Activated CD8-positive, alpha-beta memory T cell treated with anti-CD3 and anti-CD28 coated beads for 24 hours (primary cell): ENCODE measurements around the gene FRAT1.

ENCODE experiments used
- DNase-seq: peaks from one replicate; pipeline ENCODE4 v3.0.0-alpha.2; 2020

FRAT1 gene, protein sequence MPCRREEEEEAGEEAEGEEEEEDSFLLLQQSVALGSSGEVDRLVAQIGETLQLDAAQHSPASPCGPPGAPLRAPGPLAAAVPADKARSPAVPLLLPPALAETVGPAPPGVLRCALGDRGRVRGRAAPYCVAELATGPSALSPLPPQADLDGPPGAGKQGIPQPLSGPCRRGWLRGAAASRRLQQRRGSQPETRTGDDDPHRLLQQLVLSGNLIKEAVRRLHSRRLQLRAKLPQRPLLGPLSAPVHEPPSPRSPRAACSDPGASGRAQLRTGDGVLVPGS

DNA sequence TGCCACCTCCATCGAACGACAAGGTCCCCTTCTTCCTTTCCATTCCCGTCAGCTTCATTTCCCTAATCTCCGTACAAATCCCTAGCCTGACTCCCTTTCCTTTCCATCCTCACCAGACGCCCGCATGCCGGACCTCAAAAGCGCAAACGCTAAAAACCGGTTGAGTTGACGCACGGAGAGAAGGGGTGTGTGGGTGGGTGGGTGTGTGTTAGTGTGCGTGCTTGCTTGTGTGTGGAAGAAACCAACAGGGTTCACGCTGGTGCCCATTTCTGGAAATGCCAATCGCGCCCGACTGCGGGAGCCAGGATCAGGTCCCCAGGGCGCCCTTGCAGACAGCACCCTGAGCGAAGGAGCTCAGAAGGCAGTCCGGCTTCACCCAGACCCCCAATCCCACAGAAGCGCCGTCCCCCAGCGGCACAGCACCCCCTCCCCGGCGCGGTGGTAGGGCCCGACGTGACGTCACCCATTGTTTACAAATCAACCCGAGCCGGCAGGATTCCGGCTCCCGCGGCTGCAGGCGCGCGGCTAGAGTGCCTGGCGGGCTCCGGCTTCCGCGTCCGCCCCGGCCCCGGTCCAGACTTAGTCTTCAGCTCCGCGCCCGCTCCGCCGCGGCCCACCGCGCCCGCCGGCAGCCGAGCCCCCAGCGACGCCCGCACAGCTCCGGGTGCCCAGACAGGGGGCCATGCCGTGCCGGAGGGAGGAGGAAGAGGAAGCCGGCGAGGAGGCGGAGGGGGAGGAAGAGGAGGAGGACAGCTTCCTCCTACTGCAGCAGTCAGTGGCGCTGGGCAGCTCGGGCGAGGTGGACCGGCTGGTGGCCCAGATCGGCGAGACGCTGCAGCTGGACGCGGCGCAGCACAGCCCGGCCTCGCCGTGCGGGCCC lies at the start of gene FRAT1:
Gene FRAT1, plus strand, starts transcription at position 500 of the 880 bp plus-strand sequence. Its CDS starts 183 bp downstream, at position 683.
- peak; percentile 98 for DNase-seq

DNA sequence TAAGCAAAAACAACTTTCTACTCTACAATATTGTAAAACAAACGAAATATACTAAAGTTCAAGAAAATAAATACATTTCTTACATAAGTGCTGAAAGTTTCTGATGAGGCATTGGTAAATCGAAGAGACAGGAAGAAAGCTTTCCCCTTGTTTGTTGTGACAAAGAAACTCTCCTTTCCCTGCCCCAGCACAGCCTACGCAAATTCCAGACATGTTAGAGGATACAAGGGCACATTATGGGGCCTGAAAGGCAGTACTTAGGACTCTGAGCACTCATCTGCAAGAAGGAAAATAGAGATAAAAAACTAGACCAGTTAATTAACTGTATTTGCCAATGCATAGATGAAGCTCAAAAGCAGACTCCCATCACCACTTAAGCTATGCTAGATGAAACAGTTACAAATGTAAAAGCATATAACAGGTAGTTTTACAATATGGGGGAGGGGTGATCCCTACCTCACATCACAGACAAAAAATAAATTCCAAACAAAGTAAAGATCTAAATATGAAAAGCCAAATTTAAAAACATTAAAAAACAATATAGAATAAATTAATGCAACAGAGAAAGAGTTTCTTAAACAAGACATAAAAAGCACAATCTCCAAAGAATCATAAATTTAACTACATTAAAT lies 48.4 kb upstream of the FRAT1 start:
- DNase-seq = no peak

DNA sequence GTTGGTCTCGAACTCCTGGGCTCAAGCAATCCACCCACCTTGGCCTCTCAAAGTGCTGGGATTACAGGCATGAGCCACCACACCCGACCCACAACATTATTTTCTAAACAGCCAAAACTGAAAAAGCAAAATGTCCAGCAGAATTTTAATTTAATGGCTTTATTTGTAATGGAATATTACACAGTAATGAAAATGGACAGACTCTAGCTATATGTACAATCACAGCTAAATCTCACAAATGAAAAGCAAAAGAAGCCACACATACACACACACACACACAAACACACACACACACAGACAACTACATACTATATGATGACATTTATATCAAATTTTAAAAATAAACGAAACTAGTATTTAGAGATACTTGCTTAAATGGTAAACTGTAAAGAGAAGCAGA lies 45.4 kb upstream of the FRAT1 start:
- DNase-seq = no peak

DNA sequence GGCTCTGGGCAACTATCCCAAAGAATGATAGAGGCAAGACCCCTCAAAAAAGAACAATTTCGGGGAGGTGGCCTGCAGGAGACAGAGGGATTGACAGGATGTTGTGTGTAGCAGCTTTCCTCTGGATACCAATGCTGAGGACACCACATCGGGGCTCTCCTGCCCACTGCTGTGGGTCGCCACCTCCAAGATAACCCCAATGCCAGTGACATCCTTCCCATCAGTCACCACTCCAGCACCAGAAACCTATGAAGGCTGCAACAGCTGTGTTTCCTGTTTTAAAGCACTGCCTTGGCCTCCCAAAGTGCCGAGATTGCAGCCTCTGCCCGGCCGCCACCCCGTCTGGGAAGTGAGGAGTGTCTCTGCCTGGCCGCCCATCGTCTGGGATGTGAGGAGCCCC lies 44.2 kb upstream of the FRAT1 start:
- DNase-seq = no peak

DNA sequence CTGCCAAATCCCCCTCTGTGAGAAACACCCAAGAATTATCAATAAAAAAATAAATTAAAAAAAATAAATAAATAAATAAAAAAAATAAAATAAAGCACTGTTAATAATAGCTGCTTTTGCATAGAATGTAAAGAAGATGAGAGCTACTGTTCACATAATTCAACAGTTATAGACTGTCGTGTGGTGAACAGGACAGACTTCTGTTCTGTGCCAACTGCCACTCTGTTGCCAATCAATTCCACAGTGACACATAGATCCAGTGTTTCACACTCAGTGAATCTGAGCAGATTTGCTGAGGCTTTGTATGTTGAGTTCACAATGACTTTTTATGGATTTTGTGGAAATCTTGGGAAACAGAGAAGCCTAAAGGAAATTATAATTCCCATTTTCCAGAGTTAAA lies 41.5 kb upstream of the FRAT1 start:
- DNase-seq = no peak

DNA sequence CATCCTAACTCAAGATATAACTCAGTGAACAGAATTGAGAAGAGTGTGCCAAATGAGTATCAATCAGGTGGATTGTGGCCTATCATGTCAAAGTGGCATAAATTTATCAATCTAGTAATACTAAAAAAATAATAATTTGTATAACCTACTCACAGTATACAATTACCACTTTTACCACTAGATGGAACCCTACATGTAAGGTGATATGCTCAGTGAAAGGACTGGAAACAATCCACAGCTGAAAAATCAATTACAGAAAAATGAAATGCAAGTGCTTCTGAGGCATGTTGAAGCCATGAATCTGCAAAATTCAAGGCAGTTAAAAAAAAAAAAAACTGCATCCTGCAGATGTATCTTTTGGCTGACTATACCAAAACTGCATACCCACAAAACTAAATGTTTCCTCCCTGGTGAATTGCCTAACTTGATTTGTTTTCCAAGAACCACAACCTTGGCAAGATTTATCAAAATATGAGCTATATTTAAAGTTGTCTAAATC lies 40.5 kb upstream of the FRAT1 start:
- no peak for DNase-seq

DNA sequence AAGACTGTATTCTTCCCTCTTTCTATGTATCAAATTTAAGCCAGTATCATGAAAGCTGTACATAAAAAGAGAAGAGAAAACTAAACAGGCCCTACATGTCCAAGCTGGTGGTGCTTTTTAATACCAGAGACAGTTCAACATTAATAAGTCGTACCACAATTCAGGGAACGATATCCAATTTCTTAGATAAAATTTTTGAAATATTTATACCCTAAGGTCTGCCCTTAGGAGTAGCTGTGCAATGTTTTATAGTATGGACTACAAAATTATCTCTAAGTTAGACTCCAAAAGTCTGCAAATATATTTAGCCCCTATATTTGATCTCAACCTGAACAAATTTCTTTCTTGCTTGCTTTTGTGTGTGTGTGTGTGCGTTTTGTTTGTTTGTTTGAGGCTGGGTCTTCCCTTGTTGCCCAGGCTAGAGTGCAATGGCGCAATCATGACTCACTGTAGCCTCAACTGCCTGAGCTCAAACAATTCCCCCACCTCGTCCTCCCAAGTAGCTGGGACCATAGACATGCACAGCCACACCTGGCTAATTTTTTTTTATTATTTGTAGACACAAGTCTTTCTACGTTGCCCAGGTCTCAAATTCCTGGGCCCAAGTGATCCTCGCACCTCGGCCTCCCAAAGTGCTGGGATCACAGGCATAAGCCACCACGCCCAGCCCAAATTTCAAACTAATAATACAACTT lies 39.8 kb upstream of the FRAT1 start:
- no peak for DNase-seq

DNA sequence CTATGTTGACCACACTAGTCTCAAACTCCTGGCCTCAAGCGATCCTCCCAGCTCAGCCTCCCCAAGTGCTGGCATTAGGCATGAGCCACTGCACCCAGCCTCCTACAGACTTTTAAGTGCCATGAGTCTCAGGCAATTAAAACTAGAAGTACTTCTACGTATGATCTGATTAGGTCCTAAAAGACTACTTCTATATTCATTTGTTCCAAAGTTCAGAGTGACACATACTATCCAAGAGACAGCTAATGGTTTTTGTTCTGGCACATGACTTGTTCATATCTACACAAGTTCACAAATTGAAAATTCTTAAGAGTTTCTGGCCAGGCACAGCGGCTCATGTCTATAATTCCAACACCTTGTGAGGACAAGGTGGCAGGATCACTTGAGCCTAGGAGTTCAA lies 38.3 kb upstream of the FRAT1 start:
- DNase-seq = no peak

DNA sequence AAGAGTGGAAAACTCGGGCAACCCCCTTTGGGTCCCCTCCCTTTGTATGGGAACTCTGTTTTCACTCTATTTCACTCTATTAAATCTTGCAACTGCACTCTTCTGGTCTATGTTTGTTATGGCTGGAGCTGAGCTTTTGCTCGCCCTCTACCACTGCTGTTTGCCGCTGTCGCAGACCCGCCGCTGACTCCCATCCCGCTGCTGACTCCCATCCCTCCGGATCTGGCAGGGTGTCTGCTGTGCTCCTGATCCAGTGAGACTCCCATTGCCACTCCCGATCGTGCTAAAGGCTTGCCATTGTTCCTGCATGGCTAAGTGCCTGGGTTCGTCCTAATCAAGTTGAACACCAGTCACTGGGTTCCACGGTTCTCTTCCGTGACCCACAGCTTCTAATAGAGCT lies 29.0 kb upstream of the FRAT1 start:
- DNase-seq = peak; percentile 30

DNA sequence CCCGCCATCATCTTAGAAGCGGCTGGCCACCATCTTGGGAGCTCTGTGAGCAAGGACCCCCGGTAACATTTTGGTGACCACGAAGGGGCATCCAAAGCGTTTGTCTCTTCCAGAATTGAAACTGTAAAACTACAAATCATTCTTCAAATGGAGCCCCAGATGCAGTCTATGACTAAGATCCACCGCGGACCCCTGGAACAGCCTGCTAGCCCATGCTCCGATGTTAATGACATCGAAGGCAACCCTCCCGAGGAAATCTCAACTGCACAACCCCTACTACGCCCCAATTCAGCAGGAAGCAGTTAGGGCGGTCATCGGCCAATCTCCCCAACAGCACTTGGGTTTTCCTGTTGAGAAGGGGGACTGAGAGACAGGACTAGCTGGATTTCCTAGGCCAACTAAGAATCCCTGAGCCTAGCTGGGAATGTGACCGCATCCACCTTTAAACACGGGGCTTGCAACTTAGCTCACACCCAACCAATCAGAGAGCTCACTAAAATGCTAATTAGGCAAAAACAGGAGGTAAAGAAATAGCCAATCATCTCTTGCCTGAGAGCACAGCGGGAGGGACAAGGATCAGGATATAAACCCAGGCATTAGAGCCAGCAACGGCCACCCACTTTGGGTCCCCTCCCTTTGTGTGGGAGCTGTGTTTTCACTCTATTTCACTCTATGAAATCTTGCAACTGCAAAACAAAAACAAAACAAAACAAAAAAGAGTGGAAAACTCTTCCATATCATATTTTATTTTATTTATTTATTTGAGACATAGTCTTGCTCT lies 28.3 kb upstream of the FRAT1 start:
- peak; percentile 40 for DNase-seq

DNA sequence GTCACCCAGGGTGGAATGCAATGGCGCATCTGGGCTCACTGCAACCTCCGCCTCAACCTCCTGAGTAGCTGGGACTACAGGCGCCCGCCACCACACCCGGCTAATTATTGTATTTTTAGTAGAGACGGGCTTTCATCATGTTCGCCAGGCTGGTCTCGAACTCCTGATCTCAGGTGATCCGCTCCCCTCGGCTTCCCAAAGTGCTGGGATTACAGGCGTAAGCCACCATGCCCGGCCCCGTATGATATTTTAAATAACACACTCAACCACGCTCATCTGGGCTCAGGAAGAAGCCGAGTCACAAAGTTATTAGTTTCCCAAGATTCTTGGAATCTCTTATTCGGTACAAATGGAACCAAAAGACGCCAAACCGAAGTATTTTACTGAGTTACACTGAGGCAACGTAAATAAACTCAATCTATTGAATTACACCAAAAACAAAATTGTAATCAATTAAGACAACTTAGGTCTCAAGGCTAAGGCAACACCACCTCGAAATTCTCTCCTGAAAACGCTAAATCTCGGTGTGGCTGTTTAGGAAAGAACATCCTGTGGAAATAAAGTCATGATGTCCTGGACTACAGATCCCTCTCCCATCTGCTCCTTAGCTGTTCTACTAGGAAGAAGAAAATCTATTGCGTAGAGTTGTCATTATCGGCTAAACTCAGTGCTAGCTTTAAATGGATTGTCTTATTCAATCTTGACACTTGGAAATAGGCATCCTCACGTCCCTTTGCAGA lies 27.5 kb upstream of the FRAT1 start:
- DNase-seq = peak; percentile 44

DNA sequence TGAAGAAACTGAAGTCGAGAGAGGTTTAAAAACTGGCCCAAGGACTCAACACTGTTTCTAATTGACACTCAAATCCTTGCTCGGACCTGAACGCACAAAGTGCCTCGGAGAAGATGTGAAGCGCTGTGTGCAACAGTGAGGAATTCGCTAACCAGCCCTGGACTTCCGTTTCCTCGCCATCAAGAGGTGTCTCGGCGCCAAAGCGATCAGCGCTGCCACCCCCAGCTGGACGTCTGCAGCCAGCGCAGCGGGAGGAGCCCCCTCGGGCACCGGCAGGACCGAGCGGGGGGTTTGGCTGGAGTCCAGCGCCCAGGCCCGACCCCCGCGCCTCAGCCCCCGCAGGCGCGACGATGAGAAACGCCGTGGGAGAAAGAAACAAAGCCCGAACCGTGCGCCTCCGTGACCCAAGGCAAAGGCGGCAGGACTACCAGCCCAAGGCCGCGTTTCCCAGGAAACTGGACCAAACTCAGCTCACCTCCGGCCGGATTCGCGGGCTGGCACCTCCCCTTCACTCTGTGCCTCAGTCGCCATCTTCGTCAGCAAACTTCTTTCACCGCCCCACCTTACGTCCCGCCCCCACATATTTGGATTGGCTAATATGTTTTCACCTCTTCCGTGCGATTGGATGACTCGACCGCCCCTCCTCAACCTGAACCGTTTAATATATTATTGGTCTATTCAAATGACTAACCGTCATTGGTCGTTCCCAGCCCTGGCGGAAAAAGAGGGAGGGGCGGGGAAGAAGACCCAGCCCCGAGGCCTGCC lies 26.8 kb upstream of the FRAT1 start, which contains the start of gene ARHGAP19:
Gene ARHGAP19, minus strand, starts transcription at position 541 of the 765 bp plus-strand sequence. Its CDS starts 10 bp downstream, at position 531.
- peak; percentile 90 for DNase-seq

DNA sequence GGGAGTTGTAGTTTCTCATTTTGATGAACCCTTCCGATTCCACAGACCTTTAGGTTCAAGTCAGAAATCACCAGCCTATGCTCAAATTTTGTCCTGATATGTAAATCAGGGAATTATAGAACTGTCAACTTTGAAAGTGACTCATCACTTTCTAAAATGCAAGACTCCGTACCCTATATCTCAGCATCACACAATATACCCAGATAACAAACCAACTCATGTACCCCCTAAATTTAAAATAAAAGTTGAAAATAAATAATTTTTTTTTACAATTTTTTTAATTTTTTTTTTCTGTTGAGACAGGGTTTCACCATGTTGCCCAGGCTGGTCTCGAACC lies 26.2 kb upstream of the FRAT1 start:
- DNase-seq = no peak

DNA sequence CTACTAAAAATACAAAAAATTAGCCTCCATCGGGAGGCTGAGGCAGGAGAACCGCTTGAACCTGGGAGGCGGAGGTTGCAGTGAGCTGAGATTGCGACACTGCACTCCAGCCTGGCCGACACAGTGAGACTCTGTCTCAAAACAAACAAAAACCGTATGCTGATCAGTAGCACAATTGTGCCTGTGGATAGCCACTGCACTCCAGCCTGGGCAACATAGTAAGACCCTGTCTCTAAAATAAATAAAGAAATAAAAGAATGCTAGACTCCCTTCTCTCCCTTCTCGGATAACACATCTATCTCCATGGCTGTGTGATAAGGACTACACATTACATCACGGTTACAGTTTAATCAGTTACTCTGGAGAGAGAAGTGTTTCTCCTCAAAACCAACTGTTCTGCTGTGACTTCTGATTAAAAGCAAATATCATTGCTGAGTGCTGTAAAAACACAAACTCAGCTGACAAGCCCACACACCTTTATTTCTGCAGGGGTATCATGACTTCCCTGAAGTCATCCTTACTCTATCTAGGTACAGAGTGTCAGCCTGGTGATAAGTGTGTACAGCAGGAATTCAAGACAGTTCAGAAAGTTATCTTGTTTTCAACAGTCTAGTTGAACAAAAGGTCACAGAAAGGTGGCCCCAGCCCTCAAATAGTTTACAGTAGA lies 21.4 kb upstream of the FRAT1 start:
- DNase-seq = no peak

DNA sequence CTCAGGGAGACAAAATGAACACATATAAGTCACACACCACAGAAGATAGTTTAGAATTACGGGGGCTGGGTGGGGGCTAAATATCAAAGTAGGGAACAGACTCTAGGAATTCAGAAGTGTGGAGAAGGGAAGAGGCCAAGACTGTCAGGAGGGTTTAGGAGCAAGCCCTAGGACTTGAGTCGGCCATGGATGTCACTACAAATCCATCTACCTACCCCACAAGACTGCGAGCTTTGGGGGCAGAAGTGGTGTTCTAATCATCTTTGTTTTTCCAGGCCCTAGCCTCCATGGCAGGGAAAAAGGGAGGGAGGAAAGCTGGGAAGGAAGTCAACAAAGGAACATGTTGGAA lies 20.9 kb upstream of the FRAT1 start:
- no peak for DNase-seq

DNA sequence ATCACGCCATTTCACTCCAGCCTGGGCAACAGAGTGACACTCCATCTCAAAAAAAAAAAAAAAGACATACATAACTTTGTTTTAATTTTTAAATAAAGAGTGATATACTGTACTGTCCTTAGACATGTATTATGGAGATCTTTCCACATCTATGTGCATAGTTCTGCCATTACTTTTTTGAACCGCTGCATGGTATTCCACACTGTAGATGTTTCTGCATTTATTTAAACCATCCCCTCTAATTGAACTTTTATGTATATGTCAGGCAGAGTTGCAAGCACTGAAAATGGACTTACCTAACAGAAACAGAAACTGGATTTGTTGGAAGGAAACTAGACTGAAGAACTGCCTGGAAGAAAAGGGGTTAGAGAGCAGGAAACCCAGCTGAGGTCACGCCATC lies 18.1 kb upstream of the FRAT1 start:
- DNase-seq = no peak

DNA sequence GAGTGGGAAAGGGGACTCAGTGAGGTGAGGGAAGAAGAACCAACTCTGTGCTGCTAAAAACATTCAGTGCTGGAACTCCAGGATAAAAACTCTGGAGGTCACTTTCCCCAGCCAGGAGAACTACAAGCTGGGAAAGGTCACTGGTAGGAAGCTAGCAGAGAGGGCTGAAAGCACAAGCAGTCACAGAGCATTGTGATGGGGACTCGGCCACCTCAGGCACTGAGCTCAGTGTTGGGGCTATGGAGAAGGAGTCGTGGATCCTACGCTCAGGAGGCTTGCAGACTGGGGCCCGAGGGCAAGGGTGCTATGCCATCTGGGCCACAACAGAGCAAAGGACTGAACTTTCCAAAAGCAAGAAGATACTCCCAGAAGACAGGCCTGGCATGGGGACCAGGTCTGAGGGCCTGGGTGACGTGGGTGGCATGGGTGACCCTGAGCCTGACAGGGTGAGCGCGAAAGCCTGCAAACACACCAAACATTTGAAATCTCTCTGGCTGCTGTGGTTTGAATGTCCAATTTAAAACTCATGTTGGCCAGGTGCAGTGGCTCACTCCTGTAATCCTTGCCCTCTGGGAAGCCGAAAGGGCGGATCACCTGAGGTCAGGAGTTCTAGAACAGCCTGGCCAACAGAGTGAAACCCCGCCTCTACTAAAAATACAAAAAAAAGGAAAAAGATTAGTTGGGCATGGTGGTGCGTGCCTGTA lies 16.8 kb upstream of the FRAT1 start:
- no peak for DNase-seq

DNA sequence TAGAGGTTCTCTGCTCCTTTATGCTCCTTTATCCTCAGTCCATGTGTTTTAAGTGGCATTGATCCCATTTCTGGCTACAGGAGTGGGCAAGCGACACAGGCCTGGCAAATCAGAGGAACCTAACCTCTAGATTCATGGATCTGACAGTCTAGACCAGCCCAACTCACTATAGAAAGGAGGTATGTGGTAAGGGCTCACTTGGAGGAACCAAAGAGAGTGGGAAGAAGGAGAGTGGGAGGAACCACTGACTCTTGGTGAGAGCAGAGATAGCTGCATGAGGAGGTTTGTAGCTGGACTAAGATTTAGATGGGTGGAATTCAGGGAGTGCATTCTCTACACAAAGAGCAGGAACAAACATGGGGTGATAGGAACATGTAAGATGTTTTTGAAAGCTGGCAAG lies 11.6 kb upstream of the FRAT1 start:
- no peak for DNase-seq
